GM23338 (cell line): ENCODE results near the gene HAPLN2.

Source experiments
- CREB1 ChIP-seq: fragments of 250-450 bp; sonication (Bioruptor Pico); IDR thresholded peaks from 2 replicates; pipeline ENCODE4 v1.5.0; 2020; ENCODE audit warnings: low read depth, mild to moderate bottlenecking, moderate library complexity
- EZH2 ChIP-seq: fragments of 200-600 bp; sonication (generic); IDR thresholded peaks from one replicate; pipeline ENCODE4 v1.8.0; 2017; ENCODE audit warnings: antibody characterized with exemption, mild to moderate bottlenecking, low read depth; ENCODE audit not compliant: unreplicated experiment
- EZH2phosphoT487 ChIP-seq: fragments of 200-600 bp; sonication (generic); IDR thresholded peaks from one replicate; pipeline ENCODE4 v1.8.1; 2018; ENCODE audit warnings: antibody characterized with exemption; ENCODE audit not compliant: unreplicated experiment
- NANOG ChIP-seq: IDR thresholded peaks from 2 replicates; pipeline ENCODE4 v1.6.1; 2016; ENCODE audit warnings: antibody characterized with exemption, borderline replicate concordance

DNA sequence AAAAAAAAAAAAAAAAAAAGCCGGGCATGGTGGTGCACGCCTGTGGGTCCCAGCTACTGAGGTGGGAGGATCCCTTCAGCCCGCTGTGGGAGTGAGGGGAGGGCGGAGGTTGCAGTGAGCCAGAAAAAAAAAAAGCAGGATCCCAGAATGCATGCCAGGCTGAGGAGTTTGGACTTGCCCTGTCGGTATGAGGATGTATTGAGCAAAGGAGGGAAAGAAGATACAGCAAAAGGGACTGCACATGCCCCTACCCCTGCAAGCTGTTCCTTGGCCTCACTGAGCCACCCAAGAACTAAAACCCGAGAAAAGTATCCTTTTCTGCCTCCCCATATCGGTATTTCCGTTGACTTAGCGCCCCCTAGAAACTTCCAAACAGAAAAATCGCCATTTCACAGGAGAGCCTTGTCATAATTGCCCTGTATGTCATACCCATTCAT lies 16.6 kb upstream of the HAPLN2 start:
- TF ChIP-seq EZH2phosphoT487 (no peak), CREB1 (CRISPR knock-in tag) (no peak), NANOG (no peak), EZH2 (no peak)
